Activated CD4-positive, alpha-beta T cell treated with anti-CD3 and anti-CD28 coated beads, Interleukin-2, amount 10 ng/mL, durations not matched to agents 24 days and 14 days (primary cell): ENCODE measurements around the gene FARP2. TPM values are rescaled to one million over a fixed set of nuclear protein-coding genes. Genes with fewer than 3 reads are reported as not detected.
"Not testable (repeated sequence)": the region's sequence is repeated elsewhere in the genome, so short reads cannot be mapped to it uniquely, and the experiment has no call there.

Source experiments
- DNase-seq: peaks from one replicate; pipeline ENCODE4 v3.0.0; 2022
- H3K27ac Mint-ChIP-seq: one replicate; pipeline ENCODE4 v1.8.0; 2022; ENCODE audit warnings: mild to moderate bottlenecking, mixed read lengths
- H3K27me3 Mint-ChIP-seq: one replicate; pipeline ENCODE4 v1.8.0; 2022; ENCODE audit warnings: mixed read lengths
- H3K36me3 Mint-ChIP-seq: one replicate; pipeline ENCODE4 v1.8.0; 2022; ENCODE audit warnings: low read depth, mild to moderate bottlenecking, mixed read lengths
- H3K4me1 Mint-ChIP-seq: one replicate; pipeline ENCODE4 v1.8.0; 2021; ENCODE audit warnings: mixed read lengths
- H3K4me3 Mint-ChIP-seq: one replicate; pipeline ENCODE4 v1.8.0; 2022; ENCODE audit warnings: mild to moderate bottlenecking, moderate library complexity, mixed read lengths
- H3K9me3 Mint-ChIP-seq: one replicate; pipeline ENCODE4 v1.8.0; 2021; ENCODE audit warnings: mixed read lengths
- intact Hi-C: fragments of 100-400 bp; cut with micrococcal nuclease; formaldehyde crosslinking; loops from one replicate; pipeline ENCODE4 v1.15.1; 2023
- total RNA-seq: library from RNA; stranded (reverse); gene quantifications from 2 replicates; pipeline ENCODE4 v1.2.3, GENCODE V29; 2022

Gene FARP2
- total RNA-seq, 1 donor from 2014 or later, result 36.5 TPM

DNA sequence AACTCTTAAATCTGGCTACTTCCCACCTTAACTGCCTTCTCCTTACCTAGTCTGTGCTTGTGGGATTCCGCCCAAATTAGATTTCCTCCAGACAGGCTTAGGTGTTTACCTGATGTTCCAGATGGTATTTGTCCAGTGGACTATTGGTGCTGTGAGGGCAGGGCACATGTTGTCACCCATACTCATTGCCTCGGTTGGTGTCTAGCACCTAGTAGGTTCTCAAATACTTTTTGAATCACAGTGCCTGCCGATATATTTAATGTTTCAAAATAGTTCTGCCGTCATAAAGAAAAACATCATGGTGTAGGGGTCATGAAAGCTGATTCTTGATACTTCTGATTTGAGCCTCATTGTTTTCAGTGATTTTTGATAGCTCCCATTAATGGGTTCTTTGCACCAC, 39.3 kb upstream of the FARP2 start:
- no peak for DNase-seq
- Mint-ChIP-seq H3K9me3 (no peaks in the 10 kb centered on the region), H3K4me1 (peaks cover 54% of the 10 kb centered on the region), H3K36me3 (peaks cover 44% of the 10 kb centered on the region), H3K4me3 (peak overlapping the region; percentile 100), H3K27ac (peak overlapping the region; percentile 100), H3K27me3 (no peaks in the 10 kb centered on the region)
- intact Hi-C loops, result loop anchor here (2.0 to 10.0 kb wide), 3 partner anchors 20 to 692 kb away; partner anchors contain the start of gene GPR35

DNA sequence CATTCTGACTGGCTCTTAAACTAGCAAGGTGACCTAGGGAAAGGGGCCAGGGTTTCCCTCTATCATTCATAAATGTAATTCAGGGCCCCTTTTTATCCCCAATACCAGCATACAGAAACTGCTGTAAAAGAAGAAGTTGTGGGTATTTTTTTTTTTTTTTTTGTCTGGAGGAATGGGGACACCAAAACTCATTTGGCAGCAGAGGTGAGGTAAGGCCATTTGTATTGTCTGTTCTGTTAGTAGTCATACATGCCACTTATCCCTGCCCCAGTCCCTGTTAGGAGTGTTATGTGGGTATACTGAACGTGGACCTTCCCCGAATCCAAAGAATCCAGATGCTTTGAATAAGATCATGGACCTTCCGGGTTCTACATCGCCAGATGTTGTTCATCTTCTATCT, 38.7 kb upstream of the FARP2 start:
- Mint-ChIP-seq H3K9me3 (no peaks in the 10 kb centered on the region), H3K4me3 (peak overlapping the region; percentile 100), H3K4me1 (peaks cover 53% of the 10 kb centered on the region), H3K36me3 (peaks cover 44% of the 10 kb centered on the region), H3K27ac (no peak overlapping the region), H3K27me3 (no peaks in the 10 kb centered on the region)
- intact Hi-C loops, result loop anchor here (2.0 to 10.0 kb wide), 3 partner anchors 19 to 693 kb away; partner anchors contain the start of gene GPR35
- no peak for DNase-seq

DNA sequence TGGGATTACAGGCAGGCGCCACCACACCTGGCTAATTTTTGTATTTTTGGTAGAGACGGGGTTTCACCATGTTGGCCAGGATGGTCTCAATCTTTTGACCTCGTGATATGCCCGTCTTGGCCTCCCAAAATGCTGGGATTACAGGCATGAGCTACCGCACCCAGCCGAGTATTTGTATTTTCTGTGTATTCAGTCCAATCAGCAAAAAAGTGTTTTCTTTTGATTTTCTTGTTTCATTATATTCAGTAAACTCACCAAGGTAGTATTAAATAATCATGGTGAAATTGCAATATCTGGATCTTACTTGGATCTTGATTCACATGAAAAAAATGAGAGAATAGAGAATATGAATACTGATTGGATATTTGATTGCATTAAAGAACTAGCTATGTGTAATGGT, 37.3 kb upstream of the FARP2 start:
- peaks cover 48% of the 10 kb centered on the region for H3K4me1 Mint-ChIP-seq
- not testable (repeated sequence) for DNase-seq, H3K27ac Mint-ChIP-seq, H3K9me3 Mint-ChIP-seq, H3K4me3 Mint-ChIP-seq, H3K27me3 Mint-ChIP-seq
- peaks cover 44% of the 10 kb centered on the region for H3K36me3 Mint-ChIP-seq
- intact Hi-C loops, result loop anchor here (5.0 to 10.0 kb wide), 2 partner anchors 298 to 694 kb away; partner anchors contain the start of gene GPR35

DNA sequence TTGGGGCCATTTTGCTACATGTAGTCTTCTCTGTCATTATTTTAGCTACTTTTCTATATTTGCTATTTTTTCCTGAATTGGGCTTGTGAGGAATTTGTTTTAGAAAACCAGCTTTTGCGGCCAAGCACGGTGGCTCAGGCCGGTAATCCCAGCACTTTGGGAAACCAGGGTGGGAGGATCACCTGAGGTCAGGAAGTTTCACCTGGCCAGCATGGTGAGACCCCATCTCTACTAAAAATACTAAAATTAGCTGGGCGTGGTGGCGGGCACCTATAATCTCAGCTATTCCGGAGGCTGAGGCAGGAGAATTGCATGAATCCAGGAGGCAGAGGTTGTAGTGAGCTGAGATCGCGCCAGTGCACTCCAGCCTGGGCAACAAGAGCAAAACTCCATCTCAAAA, 35.7 kb upstream of the FARP2 start:
- H3K4me3 Mint-ChIP-seq, result no peak overlapping the region

DNA sequence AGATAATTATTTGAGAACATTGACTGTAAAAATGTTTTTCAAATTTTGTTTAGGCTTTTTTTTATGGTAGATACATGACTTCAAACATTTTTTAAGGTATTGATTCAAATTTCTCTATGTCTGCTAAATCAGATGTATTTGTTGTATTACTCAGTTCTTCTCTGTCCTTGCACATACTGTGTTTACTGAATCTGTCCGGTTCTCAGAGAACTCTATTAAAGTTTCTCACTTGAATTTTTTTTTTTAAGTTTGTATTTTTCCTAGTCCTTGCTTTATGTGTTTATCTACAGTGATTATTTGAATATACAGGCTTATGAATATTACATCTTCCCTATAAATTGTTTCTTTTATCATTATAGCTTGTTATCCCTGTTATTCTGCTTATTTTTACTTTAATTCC, 35.1 kb upstream of the FARP2 start:
- H3K4me1 Mint-ChIP-seq, result peaks cover 53% of the 10 kb centered on the region
- DNase-seq, result no peak
- no peaks in the 10 kb centered on the region for H3K27me3 Mint-ChIP-seq
- no peak overlapping the region for H3K27ac Mint-ChIP-seq
- H3K9me3 Mint-ChIP-seq, result no peaks in the 10 kb centered on the region
- intact Hi-C loops, result no loop called here
- H3K36me3 Mint-ChIP-seq, result peaks cover 52% of the 10 kb centered on the region
- H3K4me3 Mint-ChIP-seq, result peak overlapping the region; percentile 29

More for the DNA sequence above, 35.7 kb upstream of the FARP2 start:
- H3K36me3 Mint-ChIP-seq, result peaks cover 52% of the 10 kb centered on the region
- H3K4me1 Mint-ChIP-seq, result peaks cover 53% of the 10 kb centered on the region
- no peak for DNase-seq
- H3K9me3 Mint-ChIP-seq, result no peaks in the 10 kb centered on the region
- intact Hi-C loops, result no loop called here
- no peak overlapping the region for H3K27ac Mint-ChIP-seq
- H3K27me3 Mint-ChIP-seq, result no peaks in the 10 kb centered on the region

DNA sequence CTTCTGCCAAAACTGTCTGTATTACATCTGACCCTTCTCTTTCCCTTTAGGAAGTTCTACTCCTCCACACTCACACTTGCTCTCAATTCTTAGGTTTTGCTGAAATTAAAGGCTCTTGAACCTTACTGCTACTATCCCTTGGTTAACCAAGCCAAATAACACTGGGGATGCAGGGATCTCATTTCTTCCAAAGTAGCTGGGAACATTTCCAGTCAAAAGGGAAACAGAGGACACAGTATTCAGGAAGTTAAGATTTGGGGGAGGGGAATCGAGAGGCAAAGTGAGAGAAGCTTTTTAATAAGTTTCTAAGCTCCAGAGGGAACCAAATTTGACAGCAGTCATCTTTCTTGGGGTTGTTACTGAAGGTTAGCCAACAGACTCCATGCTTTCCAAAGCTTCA, 34.2 kb upstream of the FARP2 start:
- H3K4me3 Mint-ChIP-seq, result no peak overlapping the region
- H3K27ac Mint-ChIP-seq, result no peak overlapping the region
- H3K27me3 Mint-ChIP-seq, result no peaks in the 10 kb centered on the region
- intact Hi-C loops, result no loop called here
- peaks cover 51% of the 10 kb centered on the region for H3K4me1 Mint-ChIP-seq
- H3K9me3 Mint-ChIP-seq, result no peaks in the 10 kb centered on the region
- no peak for DNase-seq
- peaks cover 51% of the 10 kb centered on the region for H3K36me3 Mint-ChIP-seq

DNA sequence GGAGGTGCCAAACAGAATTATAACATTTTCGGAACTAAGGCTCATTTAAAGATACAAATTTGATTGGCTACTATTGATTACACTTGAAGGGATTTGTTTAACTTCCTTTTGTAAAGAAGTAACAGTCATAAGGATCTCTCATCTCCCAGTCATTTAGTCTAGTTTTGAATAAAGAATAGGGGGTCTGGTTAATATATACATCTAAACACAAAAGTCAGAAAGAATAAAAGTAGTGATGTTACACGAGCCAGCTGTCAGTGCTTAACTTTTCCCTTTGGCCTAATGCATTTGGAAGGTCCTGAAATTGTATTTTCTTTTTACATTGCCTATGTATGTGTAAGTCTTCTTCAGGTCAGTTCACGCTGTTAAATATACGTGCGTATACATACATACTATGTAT, 32.3 kb upstream of the FARP2 start:
- Mint-ChIP-seq H3K27ac (no peak overlapping the region), H3K4me1 (peaks cover 37% of the 10 kb centered on the region), H3K4me3 (no peak overlapping the region), H3K27me3 (no peaks in the 10 kb centered on the region), H3K36me3 (peaks cover 49% of the 10 kb centered on the region), H3K9me3 (no peaks in the 10 kb centered on the region)
- no peak for DNase-seq
- intact Hi-C loops, result no loop called here

DNA sequence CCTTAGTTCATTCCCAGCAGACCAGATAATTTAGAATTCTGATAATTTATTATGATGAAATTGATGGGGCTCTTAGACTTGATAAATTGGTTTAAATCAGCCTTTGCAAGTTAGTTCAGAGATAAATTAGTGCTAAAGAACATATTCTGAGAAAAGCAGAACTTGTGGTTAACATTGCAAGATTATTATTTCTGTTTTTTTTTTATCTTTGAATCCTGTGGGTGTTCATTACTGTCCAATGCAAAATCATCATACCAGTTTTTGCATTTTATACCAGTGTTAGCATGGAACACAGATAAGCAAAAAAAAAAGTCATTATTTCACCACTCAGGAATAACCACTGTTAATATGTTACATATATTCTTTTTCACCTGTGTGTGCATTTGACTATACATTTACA, 31.3 kb upstream of the FARP2 start:
- no peak overlapping the region for H3K27ac Mint-ChIP-seq
- intact Hi-C loops, result no loop called here
- peaks cover 54% of the 10 kb centered on the region for H3K36me3 Mint-ChIP-seq
- H3K4me3 Mint-ChIP-seq, result no peak overlapping the region
- DNase-seq, result no peak
- H3K9me3 Mint-ChIP-seq, result no peaks in the 10 kb centered on the region
- peaks cover 33% of the 10 kb centered on the region for H3K4me1 Mint-ChIP-seq
- H3K27me3 Mint-ChIP-seq, result no peaks in the 10 kb centered on the region

DNA sequence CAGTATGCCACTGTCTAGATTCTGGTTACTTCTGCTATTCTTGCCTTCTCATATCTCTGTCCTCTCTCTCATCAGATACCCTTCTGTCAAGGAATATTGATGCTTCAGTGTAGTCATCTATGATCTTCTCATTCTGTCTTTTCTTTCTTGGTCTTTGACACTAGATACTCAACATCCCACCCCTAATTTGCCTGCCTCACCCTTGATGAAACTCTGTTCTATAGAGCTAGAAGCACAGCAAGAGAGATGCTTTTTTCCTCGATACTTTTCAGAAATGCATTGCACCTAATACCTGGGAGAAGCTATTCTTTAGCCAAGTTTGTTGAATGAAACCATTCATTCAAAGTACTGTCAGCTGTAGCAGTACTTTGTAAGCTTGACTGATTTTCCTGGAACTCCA, 30.8 kb upstream of the FARP2 start:
- H3K9me3 Mint-ChIP-seq, result no peaks in the 10 kb centered on the region
- H3K4me1 Mint-ChIP-seq, result peaks cover 28% of the 10 kb centered on the region
- no peaks in the 10 kb centered on the region for H3K27me3 Mint-ChIP-seq
- no peak overlapping the region for H3K4me3 Mint-ChIP-seq
- peaks cover 52% of the 10 kb centered on the region for H3K36me3 Mint-ChIP-seq
- intact Hi-C loops, result no loop called here
- H3K27ac Mint-ChIP-seq, result no peak overlapping the region
- DNase-seq, result no peak

DNA sequence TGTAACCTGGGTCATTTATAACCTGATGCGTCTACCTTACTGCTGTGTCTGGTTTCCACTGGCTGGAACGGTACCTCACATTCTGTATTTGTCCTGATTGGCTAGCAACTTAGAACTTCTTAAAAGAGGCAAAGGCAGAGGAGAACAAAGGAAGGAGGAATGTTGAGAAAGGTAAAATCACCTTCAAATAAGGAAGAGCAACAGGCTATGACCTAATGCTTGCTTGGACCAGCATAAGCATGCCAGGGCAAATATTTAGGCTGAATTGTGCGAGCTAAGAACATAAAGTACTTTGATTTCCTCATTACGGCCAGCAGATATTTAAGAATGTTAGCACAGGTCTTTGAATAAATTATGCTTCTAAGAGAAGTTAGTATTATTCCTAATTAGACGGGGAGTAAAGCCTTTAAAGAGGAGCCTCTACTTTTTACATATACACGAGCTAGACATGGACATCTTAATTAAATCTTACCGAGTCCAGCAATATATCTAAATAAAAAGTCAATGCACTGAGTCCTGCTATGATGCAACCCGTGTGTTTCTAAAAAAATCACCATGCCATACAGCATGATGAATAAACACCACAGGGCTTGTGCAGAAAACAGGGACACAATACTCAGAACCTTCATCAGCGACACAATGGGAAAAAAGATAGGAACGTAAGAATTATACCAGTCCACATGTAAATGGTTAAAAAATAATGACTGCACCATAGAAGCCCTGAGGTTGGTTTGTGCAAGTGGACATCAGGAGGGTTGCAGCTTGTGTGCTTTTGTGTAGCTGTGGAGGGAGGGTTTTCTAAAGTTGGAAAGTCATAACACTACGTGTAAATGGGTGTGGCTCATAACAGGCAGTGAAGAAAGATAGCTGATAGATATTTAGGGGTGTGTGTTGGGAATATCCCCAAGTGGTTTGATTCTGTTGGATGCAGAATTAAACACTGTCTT, 26.1 kb upstream of the FARP2 start:
- H3K4me1 Mint-ChIP-seq, result peaks cover 12% of the 10 kb centered on the region
- H3K9me3 Mint-ChIP-seq, result no peaks in the 10 kb centered on the region
- peaks cover 57% of the 10 kb centered on the region for H3K36me3 Mint-ChIP-seq
- DNase-seq, result no peak
- H3K27ac Mint-ChIP-seq, result no peak overlapping the region
- no peak overlapping the region for H3K4me3 Mint-ChIP-seq
- intact Hi-C loops, result no loop called here
- no peaks in the 10 kb centered on the region for H3K27me3 Mint-ChIP-seq

DNA sequence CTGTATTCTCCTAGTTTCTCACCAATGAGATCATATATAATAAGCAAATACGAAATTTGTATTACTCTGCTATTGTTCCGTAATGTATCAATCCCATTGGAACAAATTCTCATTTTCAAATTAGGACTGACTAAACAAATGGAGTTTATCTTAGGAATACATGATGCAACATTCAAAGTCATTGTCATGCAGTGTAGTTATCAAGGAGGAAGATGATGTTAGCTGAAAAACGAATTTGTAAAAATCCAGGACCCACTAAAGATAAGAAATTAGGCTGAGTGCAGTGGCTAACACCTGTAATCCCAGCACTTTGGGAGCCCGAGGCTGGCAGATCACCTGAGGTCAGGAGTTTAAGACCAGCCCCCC, 25.5 kb upstream of the FARP2 start:
- Mint-ChIP-seq H3K4me1 (peaks cover 11% of the 10 kb centered on the region), H3K27ac (no peak overlapping the region), H3K4me3 (no peak overlapping the region), H3K9me3 (no peaks in the 10 kb centered on the region), H3K27me3 (no peaks in the 10 kb centered on the region), H3K36me3 (peaks cover 56% of the 10 kb centered on the region)
- intact Hi-C loops, result no loop called here
- no peak for DNase-seq

DNA sequence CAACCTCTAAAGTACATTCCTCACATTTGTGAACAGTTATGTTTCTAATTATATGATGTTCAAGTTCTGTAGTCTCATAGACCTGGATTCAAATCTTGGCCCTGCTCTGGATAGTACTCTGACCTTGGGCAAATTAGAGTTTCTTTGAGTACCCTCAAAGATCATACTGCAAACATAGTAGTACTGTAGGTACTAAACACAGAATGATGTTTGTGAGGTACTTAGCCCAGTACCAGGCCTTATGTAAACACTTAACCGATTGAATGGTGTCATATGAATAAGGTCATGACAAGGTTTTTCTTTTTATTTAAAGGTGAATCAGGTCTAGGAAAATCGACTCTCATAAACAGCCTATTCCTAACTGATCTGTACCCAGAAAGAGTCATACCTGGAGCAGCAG, 21.3 kb upstream of the FARP2 start:
- H3K36me3 Mint-ChIP-seq, result peaks cover 58% of the 10 kb centered on the region

DNA sequence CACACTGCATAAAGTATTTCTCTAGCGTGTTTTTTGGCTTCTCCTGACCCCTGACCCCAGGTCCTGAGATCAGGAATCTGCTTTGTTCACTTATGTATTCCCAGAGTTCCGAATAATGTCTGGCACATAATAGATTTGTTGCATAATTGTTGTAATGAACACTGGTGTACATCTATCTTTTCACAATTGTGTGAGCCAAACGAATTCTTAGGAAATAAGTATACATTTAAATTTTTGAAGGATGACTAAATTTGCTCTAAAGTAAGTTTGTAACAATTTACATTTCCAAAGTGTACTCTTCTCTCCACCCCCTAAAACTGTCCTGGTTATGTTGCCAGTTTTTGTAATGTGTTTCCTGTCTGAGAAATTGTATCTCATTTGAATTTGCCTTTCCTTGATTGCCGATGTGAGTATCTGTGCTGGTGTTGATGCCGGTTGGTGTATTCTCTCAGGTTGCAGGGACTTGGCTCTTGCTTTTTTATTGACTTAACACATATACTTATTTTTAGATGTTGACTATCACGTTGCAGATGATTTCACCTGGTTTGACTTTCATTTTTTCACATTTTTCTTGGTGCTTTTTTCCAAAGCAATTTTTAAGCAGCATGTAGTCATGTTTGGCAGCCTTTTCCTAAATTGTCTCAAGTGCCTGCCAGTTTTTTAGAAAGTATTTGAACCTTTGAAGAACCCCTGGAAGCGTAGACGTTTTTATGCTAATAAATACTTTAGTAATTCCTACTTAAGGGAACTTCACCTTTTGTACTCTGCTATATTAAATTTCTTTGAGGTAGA, 16.1 kb upstream of the FARP2 start:
- peaks cover 32% of the 10 kb centered on the region for H3K4me1 Mint-ChIP-seq
- no peak overlapping the region for H3K27ac Mint-ChIP-seq

More for the DNA sequence above, 21.3 kb upstream of the FARP2 start:
- Mint-ChIP-seq H3K4me3 (no peak overlapping the region), H3K9me3 (no peaks in the 10 kb centered on the region), H3K27me3 (no peaks in the 10 kb centered on the region), H3K27ac (no peak overlapping the region), H3K4me1 (peaks cover 27% of the 10 kb centered on the region)
- intact Hi-C loops, result no loop called here
- DNase-seq, result no peak

DNA sequence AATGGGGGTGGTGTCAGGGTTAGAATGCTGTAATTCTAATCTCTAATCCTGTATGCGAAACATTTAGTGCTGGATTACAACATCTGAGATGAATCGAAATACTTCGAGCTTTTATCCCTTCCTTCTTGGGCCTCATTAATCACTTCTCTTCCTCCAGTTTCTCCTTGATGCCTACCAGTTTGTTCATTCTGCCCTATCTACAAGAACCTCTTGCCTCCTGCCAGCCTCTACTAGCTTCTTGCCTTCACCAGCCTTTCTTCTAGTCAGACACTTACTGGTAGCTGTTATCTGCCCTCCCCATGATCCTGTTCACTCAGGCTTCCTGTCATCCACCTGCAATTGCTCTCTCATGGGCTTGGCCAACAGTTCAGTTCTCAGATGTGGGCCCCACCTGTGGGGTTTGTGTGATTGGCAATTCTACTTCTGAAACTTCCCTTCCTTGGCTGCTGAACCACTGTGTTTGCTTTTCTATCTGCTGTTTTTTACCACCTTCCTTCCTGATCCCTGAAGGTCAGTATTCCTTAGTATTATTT, 15.4 kb upstream of the FARP2 start:
- intact Hi-C loops, result no loop called here
- H3K4me3 Mint-ChIP-seq, result peak overlapping the region; percentile 12
- H3K9me3 Mint-ChIP-seq, result no peaks in the 10 kb centered on the region
- H3K27ac Mint-ChIP-seq, result peak overlapping the region; percentile 56
- H3K27me3 Mint-ChIP-seq, result no peaks in the 10 kb centered on the region
- peaks cover 30% of the 10 kb centered on the region for H3K4me1 Mint-ChIP-seq
- DNase-seq, result peak; percentile 66
- H3K36me3 Mint-ChIP-seq, result peaks cover 76% of the 10 kb centered on the region

More for the DNA sequence above, 16.1 kb upstream of the FARP2 start:
- no peaks in the 10 kb centered on the region for H3K27me3 Mint-ChIP-seq
- intact Hi-C loops, result no loop called here
- H3K4me3 Mint-ChIP-seq, result no peak overlapping the region
- DNase-seq, result no peak
- peaks cover 75% of the 10 kb centered on the region for H3K36me3 Mint-ChIP-seq
- H3K9me3 Mint-ChIP-seq, result no peaks in the 10 kb centered on the region
